ENCODE results near the gene CSTB.

CSTB gene

GRCh38 chr21:43766734-43767497 is 9.2 kb downstream of the CSTB start:
- no peak for DNase-seq

- DNase-seq = no peak
These were observed 11.3 kb downstream of the CSTB start for GRCh38 chr21:43764576-43765495.

GRCh38 chr21:43763901-43764523 is 12.1 kb downstream of the CSTB start:
- no peak for DNase-seq

GRCh38 chr21:43762303-43763128 is 13.6 kb downstream of the CSTB start:
- DNase-seq = no peak

- no peak for DNase-seq
These were observed 14.2 kb downstream of the CSTB start for GRCh38 chr21:43761886-43762285.

GRCh38 chr21:43760391-43760958 is 15.6 kb downstream of the CSTB start:
- no peak for DNase-seq

- no peak for DNase-seq
These were observed 16.5 kb downstream of the CSTB start for GRCh38 chr21:43759651-43760050.

- DNase-seq = no peak
These were observed 17.3 kb downstream of the CSTB start for GRCh38 chr21:43758811-43759210.

GRCh38 chr21:43758111-43758641 is 17.9 kb downstream of the CSTB start:
- no peak for DNase-seq

- no peak for DNase-seq
These were observed 18.5 kb downstream of the CSTB start for GRCh38 chr21:43757601-43758000.

GRCh38 chr21:43755820-43756594 is 20.1 kb downstream of the CSTB start:
- DNase-seq = no peak

- no peak for DNase-seq
These were observed 20.9 kb downstream of the CSTB start for GRCh38 chr21:43754948-43755781.

GRCh38 chr21:43753439-43753799 is 22.7 kb downstream of the CSTB start:
- no peak for DNase-seq

GRCh38 chr21:43752758-43753438 is 23.2 kb downstream of the CSTB start:
- no peak for DNase-seq

- DNase-seq = no peak
These were observed 24.0 kb downstream of the CSTB start for GRCh38 chr21:43751955-43752591.

GRCh38 chr21:43750339-43751033 is 25.6 kb downstream of the CSTB start:
- no peak for DNase-seq

- no peak for DNase-seq
These were observed 26.4 kb downstream of the CSTB start for GRCh38 chr21:43749651-43750262.

- DNase-seq = no peak
These were observed 27.5 kb downstream of the CSTB start for GRCh38 chr21:43748622-43749021.
